Prostate gland (tissue), 2 donors: ENCODE data around the gene ZNF302. TPM values are rescaled to one million over a fixed set of nuclear protein-coding genes. Genes with fewer than 3 reads are reported as not detected.

Source experiments
- DNase-seq: peaks from one replicate; pipeline ENCODE4 v3.0.0-alpha.2; 2019; ENCODE audit warnings: low spot score
- H3K27ac ChIP-seq, 2 donors: fragments of 200-600 bp; sonication (generic); 2 replicates each; pipeline ENCODE4 v1.5.1; 2017 to 2019
- H3K27me3 ChIP-seq: fragments of 200-600 bp; sonication (generic); replicated peaks from 2 replicates; pipeline ENCODE4 v1.5.1; 2019; ENCODE audit not compliant: insufficient read depth
- H3K36me3 ChIP-seq, 2 donors: fragments of 200-600 bp; sonication (generic); 1 replicate in 1 of 2; 2 replicates in 1 of 2; pipeline versions ENCODE4 v1.5.1 to v1.8.1; 2017 to 2019
- H3K4me1 ChIP-seq: fragments of 200-600 bp; sonication (generic); replicated peaks from 2 replicates; pipeline ENCODE4 v1.5.1; 2019
- H3K4me3 ChIP-seq, 2 donors: fragments of 200-600 bp; sonication (generic); 2 replicates each; pipeline ENCODE4 v1.5.1; 2017 to 2019
- H3K9me3 ChIP-seq: fragments of 200-600 bp; sonication (generic); 2 replicates; pipeline ENCODE4 v1.5.1; 2017
- POLR2A ChIP-seq: fragments of 450-650 bp; IDR thresholded peaks from one replicate; pipeline ENCODE4 v1.6.1; 2016; ENCODE audit warnings: antibody characterized with exemption, mild to moderate bottlenecking
- POLR2AphosphoS5 ChIP-seq: sonication (generic); formaldehyde crosslinking; IDR thresholded peaks from one replicate; pipeline ENCODE4 v1.6.1; 2017; ENCODE audit warnings: antibody characterized with exemption
- WGBS: methylation state at CpG from one replicate; pipeline ENCODE4 v1.1.5; 2018; 5-methylcytosine and 5-hydroxymethylcytosine counted together
- intact Hi-C: fragments of 100-400 bp; cut with DNase I; formaldehyde crosslinking; loops from one replicate; pipeline ENCODE4 v1.14.2; 2022
- small RNA-seq, 2 donors: library from RNA; depleted of rRNA; stranded (forward); fragments of <200 nt; gene quantifications; one replicate each; pipeline ENCODE3, GENCODE V24; 2016
- total RNA-seq, 2 donors: library from RNA; depleted of rRNA; stranded (reverse); fragments of >200 nt; gene quantifications; one replicate each; pipeline ENCODE4 v1.1.0, GENCODE V29; 2016
- TF ChIP-seq, protein P1 (sequence below), 4 experiments: fragments of 200-600 bp in 2 of 4; fragments of 450-650 bp in 2 of 4; sonication (generic) in 2 of 4; IDR thresholded peaks; 1 replicate in 3 of 4; 2 replicates in 1 of 4; pipeline ENCODE4 v1.5.1; 2016 to 2019; ENCODE audit warnings: antibody characterized with exemption in 4 of 4, mild to moderate bottlenecking in 2 of 4, moderate library complexity in 2 of 4

ZNF302 gene
- total RNA-seq, 2 donors from 2014 or later, result 20.0 to 25.0 TPM

DNA sequence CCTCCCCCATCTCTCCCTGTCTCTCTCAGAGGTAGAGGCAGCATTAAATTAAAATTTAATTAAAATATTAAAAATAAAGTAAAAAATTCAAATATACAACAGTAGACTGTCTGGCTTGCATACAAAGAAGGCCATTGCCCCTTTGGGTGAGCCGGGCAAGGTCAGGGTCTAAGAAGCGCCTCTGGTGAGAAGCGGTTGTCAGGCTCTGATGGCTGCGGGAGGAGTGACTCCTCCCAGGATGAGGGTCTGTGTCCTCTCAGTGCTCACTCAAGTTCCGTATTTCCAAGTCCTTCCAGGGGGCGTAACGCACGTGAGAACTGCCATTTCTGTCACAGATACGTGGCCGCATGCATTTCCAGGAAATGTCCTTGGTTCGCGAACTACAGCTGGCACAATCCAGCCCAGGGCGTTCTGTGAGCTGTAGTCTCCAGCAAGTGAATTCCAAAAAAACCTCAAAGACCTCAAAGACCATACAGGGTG lies 55.8 kb downstream of the ZNF302 start:
- no peak for DNase-seq
- H3K4me1 ChIP-seq, result no peaks in the 10 kb centered on the region
- intact Hi-C loops, result loop anchor here (5.0 kb wide), 2 partner anchors 39 to 56 kb away; partner anchors contain the start of genes SCGB2B2, ZNF302 and ZNF599
- no peaks in the 10 kb centered on the region for H3K36me3 ChIP-seq
- no peaks in the 10 kb centered on the region for H3K27me3 ChIP-seq
- peak overlapping the region; percentile 66 to 87 for H3K4me3 ChIP-seq
- no peak for TF ChIP-seq POLR2A
- H3K27ac ChIP-seq, result peak overlapping the region; percentile 93 to 94
- WGBS, result under 1% methylated on average over 13 of the region's 13 CpGs
- H3K9me3 ChIP-seq, result no peaks in the 10 kb centered on the region

DNA sequence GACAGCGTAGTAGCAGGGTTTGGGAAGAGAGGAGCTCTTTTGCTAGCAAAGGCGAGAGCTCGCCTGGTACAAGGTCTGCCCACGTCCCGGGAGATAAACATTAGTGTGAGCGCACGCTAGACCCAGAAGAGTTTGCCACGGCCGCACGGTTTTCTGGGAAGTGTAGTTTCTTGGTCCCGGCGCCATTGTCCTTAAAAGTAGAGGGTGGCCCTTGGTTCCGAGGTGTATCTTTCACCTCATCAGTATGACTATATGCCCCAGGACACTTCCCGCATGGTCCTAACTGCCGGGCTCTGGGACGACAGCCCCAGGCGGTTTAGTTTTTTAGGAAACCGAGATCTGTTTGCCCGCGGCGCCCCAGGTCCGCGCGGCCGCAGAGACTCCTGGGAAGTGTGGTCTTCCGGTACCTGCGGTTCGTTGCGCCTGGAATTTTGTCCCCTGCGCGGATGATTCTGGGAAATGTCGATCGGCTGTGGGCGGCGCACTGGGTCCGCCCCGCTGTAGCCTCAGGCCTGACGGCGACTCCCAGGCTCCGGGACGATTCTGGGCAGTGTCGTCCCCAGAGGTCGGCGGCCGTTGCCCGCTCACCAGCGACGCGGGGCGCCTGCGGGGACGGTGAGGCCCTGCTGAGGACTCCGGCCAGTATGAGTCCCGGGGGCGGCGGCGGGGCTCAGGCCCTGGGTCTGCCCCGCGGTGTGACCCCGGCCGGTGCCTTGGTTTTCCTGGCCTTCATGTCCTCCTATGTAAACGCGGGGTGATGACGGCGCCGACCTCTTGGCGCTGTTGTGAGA lies 56.5 kb downstream of the ZNF302 start, which contains the start of gene ZNF181:
Gene ZNF181 (plus strand): TSS at position 498 of the 791 bp plus-strand sequence. CDS start 795 bp downstream, outside the sequence.
- Histone ChIP-seq H3K27me3 (no peaks in the 10 kb centered on the region), H3K36me3 (peaks cover under 1 to 2% of the 10 kb centered on the region in 2 donors), H3K4me3 (peak within 1 kb of the TSS; percentile 66 to 87), H3K9me3 (no peaks in the 10 kb centered on the region), H3K27ac (peak within 1 kb of the TSS; percentile 93 to 94), H3K4me1 (no peaks in the 10 kb centered on the region)
- DNase-seq, result peak; percentile 90
- intact Hi-C loops, result loop anchor here (5.0 kb wide), 2 partner anchors 38 to 57 kb away; partner anchors contain the start of genes SCGB2B2, ZNF302 and ZNF599
- TF ChIP-seq POLR2A, result peak; percentile 39
- TF ChIP-seq POLR2AphosphoS5, result peak; percentile 86
- TF ChIP-seq, protein P1, sequence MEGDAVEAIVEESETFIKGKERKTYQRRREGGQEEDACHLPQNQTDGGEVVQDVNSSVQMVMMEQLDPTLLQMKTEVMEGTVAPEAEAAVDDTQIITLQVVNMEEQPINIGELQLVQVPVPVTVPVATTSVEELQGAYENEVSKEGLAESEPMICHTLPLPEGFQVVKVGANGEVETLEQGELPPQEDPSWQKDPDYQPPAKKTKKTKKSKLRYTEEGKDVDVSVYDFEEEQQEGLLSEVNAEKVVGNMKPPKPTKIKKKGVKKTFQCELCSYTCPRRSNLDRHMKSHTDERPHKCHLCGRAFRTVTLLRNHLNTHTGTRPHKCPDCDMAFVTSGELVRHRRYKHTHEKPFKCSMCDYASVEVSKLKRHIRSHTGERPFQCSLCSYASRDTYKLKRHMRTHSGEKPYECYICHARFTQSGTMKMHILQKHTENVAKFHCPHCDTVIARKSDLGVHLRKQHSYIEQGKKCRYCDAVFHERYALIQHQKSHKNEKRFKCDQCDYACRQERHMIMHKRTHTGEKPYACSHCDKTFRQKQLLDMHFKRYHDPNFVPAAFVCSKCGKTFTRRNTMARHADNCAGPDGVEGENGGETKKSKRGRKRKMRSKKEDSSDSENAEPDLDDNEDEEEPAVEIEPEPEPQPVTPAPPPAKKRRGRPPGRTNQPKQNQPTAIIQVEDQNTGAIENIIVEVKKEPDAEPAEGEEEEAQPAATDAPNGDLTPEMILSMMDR (IDR thresholded peaks at IDR 0.05), result peak in 2 of 4 experiments; percentile 10 to 30
- WGBS, result 2% methylated on average over 49 of the region's 67 CpGs

DNA sequence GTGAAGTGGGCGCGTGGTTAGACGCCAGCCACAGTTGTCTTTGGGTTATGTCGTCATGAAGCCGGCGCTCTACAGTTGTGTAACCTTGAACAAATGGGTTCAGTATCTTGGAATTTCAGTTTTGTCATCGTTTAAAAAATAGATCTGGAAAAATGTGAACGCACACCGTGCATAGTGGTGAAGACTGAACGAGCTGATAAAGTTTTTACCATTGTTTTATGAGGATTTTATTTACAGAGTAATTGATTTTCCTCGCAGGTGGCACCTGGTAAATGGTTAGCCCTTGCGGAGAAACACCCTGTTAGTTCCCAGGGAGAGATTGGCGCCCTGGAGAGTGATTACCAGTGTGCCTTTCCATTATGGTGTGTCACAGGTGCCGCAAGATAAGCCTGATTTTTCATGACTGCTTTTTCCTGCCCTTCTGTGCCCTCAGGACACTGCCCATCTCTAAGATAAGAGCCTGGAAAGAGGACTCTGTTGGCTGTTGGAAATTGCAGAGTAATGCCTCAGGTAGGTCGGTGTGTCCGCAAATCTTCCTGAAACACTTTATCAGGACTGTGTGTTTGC lies 57.1 kb downstream of the ZNF302 start:
- 7% methylated on average over 16 of the region's 16 CpGs for WGBS
- peaks cover 7 to 9% of the 10 kb centered on the region in 2 donors for H3K36me3 ChIP-seq
- peak overlapping the region; percentile 93 to 94 for H3K27ac ChIP-seq
- H3K27me3 ChIP-seq, result no peaks in the 10 kb centered on the region
- intact Hi-C loops, result loop anchor here (5.0 kb wide), 2 partner anchors 38 to 57 kb away; partner anchors contain the start of genes SCGB2B2, ZNF302 and ZNF599
- no peaks in the 10 kb centered on the region for H3K4me1 ChIP-seq
- H3K9me3 ChIP-seq, result no peaks in the 10 kb centered on the region
- DNase-seq, result no peak
- H3K4me3 ChIP-seq, result peak overlapping the region; percentile 66 to 87
- TF ChIP-seq POLR2AphosphoS5, result no peak
- TF ChIP-seq, protein P1 (IDR thresholded peaks at IDR 0.05), result no peak
- no peak for TF ChIP-seq POLR2A

Small RNAs within 50 kb of the gene (small RNA-seq; reads per million reads assigned to genes)
- gene RF00611, result 0 reads per million in 2 donors

Other genes starting within 250 kb of the ZNF302 start
- 100 to 1,000 TPM in 1 of 2 donors, 10 to 100 TPM in 1; 69.1 to 115 TPM for gene UBA2, start 249.3 kb upstream of the ZNF302 start, total RNA-seq
- gene WTIP, start 195.9 kb upstream of the ZNF302 start, total RNA-seq, result 10 to 100 TPM; 22.9 to 40.8 TPM
- 1 to 10 TPM; 1.2 to 6.3 TPM for gene SCGB2B2, start 519 bp upstream of the ZNF302 start, total RNA-seq
- 10 to 100 TPM; 18.1 to 38.1 TPM for gene ZNF181, start 56.6 kb downstream of the ZNF302 start, total RNA-seq
- 10 to 100 TPM; 14.8 to 19.3 TPM for gene ZNF599, start 95.5 kb downstream of the ZNF302 start, total RNA-seq
- gene ZNF30, start 249.2 kb downstream of the ZNF302 start, total RNA-seq, result 1 to 10 TPM; 2.3 to 7.2 TPM